ENCODE data around the gene KCTD15. TPM values are rescaled to one million over a fixed set of nuclear protein-coding genes. Genes with fewer than 3 reads are reported as not detected.

The KCTD15 gene
- total RNA-seq, 3 donors from 2014 or later (not counting 1 experiment from before 2014, with no cell fraction given) = 0.59 to 4.7 (median 1.4) TPM

GRCh38 chr19:33789344-33789743, 7.3 kb upstream of the KCTD15 start:
- H3K27me3 Mint-ChIP-seq (ENCODE audit: low read depth in 2 of 2) = peaks cover 19 to 22% of the 10 kb centered on the region in 2 donors
- no peak overlapping the region for H3K27ac ChIP-seq (ENCODE audit: low read length)
- H3K9me3 ChIP-seq (ENCODE audit: control insufficient read depth, insufficient read depth, low read length) = no peaks in the 10 kb centered on the region
- no peak overlapping the region for H3K27ac Mint-ChIP-seq
- no peak overlapping the region for H3K4me3 ChIP-seq (ENCODE audit: low read length)
- H3K4me3 Mint-ChIP-seq = no peak overlapping the region
- no peak for DNase-seq
- H3K36me3 ChIP-seq (ENCODE audit: control insufficient read depth, insufficient read depth, low read length) = no peaks in the 10 kb centered on the region
- H3K36me3 Mint-ChIP-seq = no peaks in the 10 kb centered on the region
- peaks cover 4% of the 10 kb centered on the region for H3K27me3 ChIP-seq (ENCODE audit: control insufficient read depth, insufficient read depth, low read length)
- H3K4me1 ChIP-seq (ENCODE audit: control insufficient read depth, insufficient read depth, low read length) = no peaks in the 10 kb centered on the region
- TF ChIP-seq CTCF (IDR thresholded peaks at IDR 0.05) = no peak
- H3K4me1 Mint-ChIP-seq = no peaks in the 10 kb centered on the region
- H3K9me3 Mint-ChIP-seq = no peaks in the 10 kb centered on the region
- intact Hi-C loops (cut with micrococcal nuclease) = no loop called here
- ATAC-seq = no peak
- 85% methylated on average over 5 of the region's 5 CpGs for WGBS (ENCODE audit: insufficient coverage)

- Mint-ChIP-seq H3K36me3 (no peaks in the 10 kb centered on the region), H3K27ac (no peak overlapping the region), H3K4me3 (peak overlapping the region; percentile 63), H3K9me3 (no peaks in the 10 kb centered on the region), H3K27me3 (ENCODE audit: low read depth in 2 of 2) (peaks cover 10 to 34% of the 10 kb centered on the region in 2 donors), H3K4me1 (no peaks in the 10 kb centered on the region)
- H3K9me3 ChIP-seq (ENCODE audit: control insufficient read depth, insufficient read depth, low read length) = no peaks in the 10 kb centered on the region
- no peak overlapping the region for H3K27ac ChIP-seq (ENCODE audit: low read length)
- H3K27me3 ChIP-seq (ENCODE audit: control insufficient read depth, insufficient read depth, low read length) = peaks cover 4% of the 10 kb centered on the region
- H3K36me3 ChIP-seq (ENCODE audit: control insufficient read depth, insufficient read depth, low read length) = no peaks in the 10 kb centered on the region
- 42% methylated on average over 28 of the region's 32 CpGs for WGBS (ENCODE audit: insufficient coverage)
- no peak for TF ChIP-seq CTCF (IDR thresholded peaks at IDR 0.05)
- ATAC-seq (no peak), DNase-seq (no peak)
- intact Hi-C loops (cut with micrococcal nuclease) = no loop called here
- H3K4me1 ChIP-seq (ENCODE audit: control insufficient read depth, insufficient read depth, low read length) = peaks cover 6% of the 10 kb centered on the region
- no peak overlapping the region for H3K4me3 ChIP-seq (ENCODE audit: low read length)
Observed at GRCh38 chr19:33794683-33795369, 1.8 kb upstream of the KCTD15 start.

GRCh38 chr19:33795370-33796163, 1.1 kb upstream of the KCTD15 start:
- intact Hi-C loops (cut with micrococcal nuclease) = no loop called here
- peak; percentile 37 for TF ChIP-seq CTCF (IDR thresholded peaks at IDR 0.05)
- peak overlapping the region; percentile 73 for H3K4me3 Mint-ChIP-seq
- ATAC-seq (peak; percentile 42 to 69 (median 66)), DNase-seq (peak in 1 of 2 donors; percentile 51)
- H3K4me1 ChIP-seq (ENCODE audit: control insufficient read depth, insufficient read depth, low read length) = peaks cover 6% of the 10 kb centered on the region
- H3K4me3 ChIP-seq (ENCODE audit: low read length) = peak overlapping the region; percentile 16
- H3K9me3 ChIP-seq (ENCODE audit: control insufficient read depth, insufficient read depth, low read length) = no peaks in the 10 kb centered on the region
- H3K9me3 Mint-ChIP-seq = no peaks in the 10 kb centered on the region
- no peak overlapping the region for H3K27ac ChIP-seq (ENCODE audit: low read length)
- peaks cover 4% of the 10 kb centered on the region for H3K27me3 ChIP-seq (ENCODE audit: control insufficient read depth, insufficient read depth, low read length)
- no peaks in the 10 kb centered on the region for H3K4me1 Mint-ChIP-seq
- no peaks in the 10 kb centered on the region for H3K36me3 ChIP-seq (ENCODE audit: control insufficient read depth, insufficient read depth, low read length)
- H3K27ac Mint-ChIP-seq = no peak overlapping the region
- H3K36me3 Mint-ChIP-seq = no peaks in the 10 kb centered on the region
- peaks cover 14 to 38% of the 10 kb centered on the region in 2 donors for H3K27me3 Mint-ChIP-seq (ENCODE audit: low read depth in 2 of 2)
- WGBS (ENCODE audit: insufficient coverage) = under 1% methylated on average over 92 of the region's 92 CpGs
